Fibroblast of pulmonary artery (primary cell): ENCODE measurements around the gene FIGN.
A peak's percentile ranks its signal among the peaks of the same experiment; 100 is the strongest.

Experiments
- DNase-seq: peaks from one replicate; pipeline ENCODE4 v3.0.0-alpha.2; 2010; ENCODE audit warnings: low read depth
- H3K4me3 ChIP-seq: replicated peaks from 2 replicates; pipeline ENCODE4 v1.5.1; 2011; ENCODE audit warnings: low read depth, mild to moderate bottlenecking, control low read depth, low read length, moderate library complexity
- TF ChIP-seq, protein P1 (sequence below): IDR thresholded peaks from 2 replicates; pipeline ENCODE4 v1.5.1; 2011; ENCODE audit warnings: mild to moderate bottlenecking, control low read depth, low read length, inconsistent platforms; ENCODE audit errors: missing control alignments

The FIGN gene

DNA sequence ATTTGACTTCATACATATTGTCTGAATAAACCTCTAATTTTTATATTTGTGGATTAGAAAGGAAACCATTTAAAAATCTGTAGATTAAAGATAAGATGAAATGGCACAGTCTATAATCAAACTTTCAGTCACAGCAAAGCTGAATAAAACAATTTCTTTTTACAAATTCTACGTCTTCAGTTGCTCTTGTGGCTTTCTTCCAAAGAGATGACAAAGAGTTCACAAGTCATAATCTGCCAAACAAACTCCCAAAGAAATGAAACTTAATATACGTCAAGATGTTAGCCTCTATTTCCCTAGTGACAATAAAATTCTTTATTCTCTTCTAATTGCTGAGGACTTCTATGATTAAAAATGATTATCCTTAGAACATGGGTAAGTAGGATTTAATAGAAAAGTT lies 66.3 kb downstream of the FIGN start:
- DNase-seq = no peak
- TF ChIP-seq, protein P1, sequence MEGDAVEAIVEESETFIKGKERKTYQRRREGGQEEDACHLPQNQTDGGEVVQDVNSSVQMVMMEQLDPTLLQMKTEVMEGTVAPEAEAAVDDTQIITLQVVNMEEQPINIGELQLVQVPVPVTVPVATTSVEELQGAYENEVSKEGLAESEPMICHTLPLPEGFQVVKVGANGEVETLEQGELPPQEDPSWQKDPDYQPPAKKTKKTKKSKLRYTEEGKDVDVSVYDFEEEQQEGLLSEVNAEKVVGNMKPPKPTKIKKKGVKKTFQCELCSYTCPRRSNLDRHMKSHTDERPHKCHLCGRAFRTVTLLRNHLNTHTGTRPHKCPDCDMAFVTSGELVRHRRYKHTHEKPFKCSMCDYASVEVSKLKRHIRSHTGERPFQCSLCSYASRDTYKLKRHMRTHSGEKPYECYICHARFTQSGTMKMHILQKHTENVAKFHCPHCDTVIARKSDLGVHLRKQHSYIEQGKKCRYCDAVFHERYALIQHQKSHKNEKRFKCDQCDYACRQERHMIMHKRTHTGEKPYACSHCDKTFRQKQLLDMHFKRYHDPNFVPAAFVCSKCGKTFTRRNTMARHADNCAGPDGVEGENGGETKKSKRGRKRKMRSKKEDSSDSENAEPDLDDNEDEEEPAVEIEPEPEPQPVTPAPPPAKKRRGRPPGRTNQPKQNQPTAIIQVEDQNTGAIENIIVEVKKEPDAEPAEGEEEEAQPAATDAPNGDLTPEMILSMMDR = no peak
- no peak overlapping the region for H3K4me3 ChIP-seq

DNA sequence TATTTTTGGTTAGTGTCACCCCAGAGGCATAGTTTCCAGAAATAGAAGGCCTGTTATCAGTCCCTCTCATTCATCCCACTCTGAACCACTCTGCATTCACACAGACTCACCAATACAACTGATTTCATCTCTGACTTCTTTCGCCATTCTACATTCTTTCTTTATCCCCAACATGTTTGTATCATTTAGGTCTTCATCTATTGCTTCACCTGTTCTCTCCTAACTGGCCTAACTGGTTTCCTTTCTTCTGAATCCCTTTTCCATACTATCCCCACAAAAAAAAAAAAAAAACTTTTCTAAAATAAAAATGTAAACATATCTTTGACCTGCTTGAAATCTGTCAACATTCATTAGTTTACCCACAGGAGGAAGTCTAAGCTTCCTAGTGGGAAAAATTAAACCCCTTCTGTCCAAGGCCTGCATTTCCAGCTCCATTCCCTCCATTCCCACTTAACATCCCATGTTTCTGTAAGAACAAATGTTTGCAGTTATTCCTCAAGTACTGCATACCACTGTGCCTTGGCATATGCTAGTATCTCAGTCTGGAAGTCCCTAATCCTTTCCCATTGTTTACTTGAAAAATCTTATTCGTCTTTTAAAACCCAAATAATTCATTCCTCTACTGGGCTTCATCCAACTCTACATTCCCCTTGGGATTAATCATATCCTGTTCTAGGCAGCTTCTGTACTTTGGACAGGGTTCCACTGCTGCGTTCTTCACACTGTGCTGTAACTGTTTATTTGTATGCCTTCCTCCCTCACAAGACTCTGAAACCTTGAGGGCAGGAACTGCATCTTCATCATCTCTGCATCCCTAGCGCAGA lies 68.5 kb downstream of the FIGN start:
- peak; percentile 98 for DNase-seq
- H3K4me3 ChIP-seq = no peak overlapping the region
- TF ChIP-seq, protein P1 = no peak

DNA sequence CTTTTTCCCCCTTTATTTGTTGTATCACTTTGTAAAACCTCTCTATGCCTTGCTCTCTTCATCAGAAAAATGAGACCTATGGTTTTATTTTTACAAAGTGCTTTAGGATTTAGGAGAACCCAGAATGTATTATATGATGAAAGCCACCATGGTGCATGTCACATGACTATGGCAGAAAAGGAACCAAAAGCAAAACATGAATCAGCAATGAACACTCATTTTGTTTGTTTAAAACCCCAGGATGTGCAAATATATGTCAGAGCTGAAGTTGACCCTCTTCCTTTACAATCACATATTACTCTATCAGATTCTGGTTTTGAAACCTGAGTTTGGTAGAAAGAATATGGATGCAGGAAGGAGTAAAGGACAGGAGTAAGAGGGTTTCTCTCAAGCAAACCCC lies 70.0 kb downstream of the FIGN start:
- no peak overlapping the region for H3K4me3 ChIP-seq
- no peak for DNase-seq
- TF ChIP-seq, protein P1 = no peak

DNA sequence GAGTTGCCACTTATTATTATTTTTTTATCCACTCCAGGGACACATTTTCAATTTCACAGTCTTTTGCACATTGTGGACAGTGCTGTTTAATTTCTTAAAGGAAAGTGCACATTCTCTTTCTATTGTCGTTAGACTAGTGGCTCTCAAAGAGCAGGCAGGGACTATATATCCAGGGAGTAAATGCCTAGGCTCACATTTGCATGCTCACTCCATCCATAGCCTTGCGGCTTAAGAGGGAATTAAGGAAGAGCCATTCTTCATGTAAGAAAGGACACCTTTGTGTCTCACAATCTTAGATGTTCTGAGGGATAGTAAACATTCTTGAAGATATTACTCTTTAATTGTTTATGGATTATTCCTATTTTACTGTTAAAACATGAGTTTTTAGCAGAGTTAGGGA lies 70.8 kb downstream of the FIGN start:
- TF ChIP-seq, protein P1 = no peak
- DNase-seq = no peak
- no peak overlapping the region for H3K4me3 ChIP-seq

DNA sequence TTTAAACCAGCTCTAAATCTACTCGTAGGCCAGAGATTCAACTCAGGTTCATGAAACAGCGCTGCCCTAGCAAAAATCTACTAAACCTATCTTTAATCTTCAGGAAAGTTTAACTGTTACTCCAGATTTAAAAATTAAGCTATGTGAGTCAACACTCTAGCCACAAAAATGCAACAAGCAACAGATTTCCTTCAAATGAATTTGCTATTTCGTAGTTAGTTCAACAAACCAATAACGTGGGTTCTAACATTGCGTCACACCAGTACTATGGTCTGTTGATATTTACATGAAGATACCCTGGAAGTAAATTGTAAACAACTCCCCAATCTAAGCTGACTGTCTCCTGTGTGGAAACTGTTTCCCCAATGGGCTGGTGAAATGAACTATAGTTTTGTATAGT lies 71.2 kb downstream of the FIGN start:
- TF ChIP-seq, protein P1 = no peak
- peak; percentile 80 for DNase-seq
- no peak overlapping the region for H3K4me3 ChIP-seq

DNA sequence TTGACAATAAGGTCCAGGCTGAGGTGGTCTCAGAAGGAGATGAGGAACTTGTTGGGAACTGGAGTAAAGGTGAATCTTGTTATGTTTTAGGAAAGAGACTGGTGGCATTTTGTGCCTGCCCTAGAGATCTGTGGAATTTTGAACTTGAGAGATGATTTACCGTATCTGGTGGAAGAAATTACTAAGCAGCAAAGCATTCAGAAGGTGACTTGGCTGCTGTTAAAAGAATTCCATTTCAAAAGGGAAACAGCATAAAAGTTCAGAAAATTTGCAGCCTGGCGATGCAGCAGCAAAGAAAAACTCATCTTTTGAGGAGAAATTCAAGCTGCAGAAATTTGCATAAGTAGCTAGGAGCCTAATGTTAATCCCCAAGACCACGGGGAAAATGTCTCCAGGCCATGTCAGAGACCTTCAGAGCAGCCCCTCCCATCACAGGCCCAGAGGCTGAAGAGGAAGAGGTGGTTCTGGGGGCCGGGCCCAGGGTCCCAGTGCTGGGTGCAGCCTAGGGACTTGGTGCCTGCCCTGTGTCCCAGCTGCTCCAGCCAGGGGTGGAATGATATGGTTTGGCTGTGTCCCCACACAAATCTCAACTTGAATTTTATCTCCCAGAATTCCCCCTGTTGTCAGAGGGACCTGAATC lies 73.5 kb downstream of the FIGN start:
- TF ChIP-seq, protein P1 = no peak
- H3K4me3 ChIP-seq = no peak overlapping the region
- peak; percentile 36 for DNase-seq
